GM12874 (cell line): ENCODE measurements around the gene LAMB4.

Experiments
- CTCF ChIP-seq: IDR thresholded peaks from 2 replicates; pipeline ENCODE4 v1.5.1; 2011; ENCODE audit warnings: low read depth, mild to moderate bottlenecking, control low read depth, low read length, moderate library complexity; ENCODE audit not compliant: insufficient read depth

Gene LAMB4

GRCh38 chr7:108007762-108008161 lies 122.4 kb downstream of the LAMB4 start:
- no peak for TF ChIP-seq CTCF

GRCh38 chr7:108007261-108007660 lies 122.9 kb downstream of the LAMB4 start:
- TF ChIP-seq CTCF: no peak

- TF ChIP-seq CTCF: no peak
Observed at GRCh38 chr7:108004220-108005142, 125.7 kb downstream of the LAMB4 start.

- TF ChIP-seq CTCF: no peak
Observed at GRCh38 chr7:108003599-108003935, 126.6 kb downstream of the LAMB4 start.

GRCh38 chr7:108002726-108003598 lies 127.2 kb downstream of the LAMB4 start, which contains the start of gene LAMB1:
TSS of gene LAMB1 (minus strand) at chr7:108003161. CDS start at chr7:108002885, 276 bp downstream.
- no peak for TF ChIP-seq CTCF

- TF ChIP-seq CTCF: no peak
Observed at GRCh38 chr7:108001764-108002725, 128.1 kb downstream of the LAMB4 start.
